Activated naive CD4-positive, alpha-beta T cell treated with Interleukin-2 at 50 U/mL for 16 hours (primary cell): ENCODE results near the gene CTSZ.
A peak's percentile ranks its signal among the peaks of the same experiment; 100 is the strongest.
"Not testable (repeated sequence)": the region's sequence is repeated elsewhere in the genome, so short reads cannot be mapped to it uniquely, and the experiment has no call there.

ENCODE experiments used
- DNase-seq: peaks from one replicate; pipeline ENCODE4 v3.0.0-alpha.2; 2020

CTSZ gene

GRCh38 chr20:59006864-59007664 lies at the start of gene CTSZ:
TSS of gene CTSZ (minus strand) at chr20:59007254. CDS start at chr20:59007128, 126 bp downstream.
- DNase-seq, result peak; percentile 55

GRCh38 chr20:59055302-59055701 lies 48.2 kb upstream of the CTSZ start:
- DNase-seq, result no peak

- DNase-seq, result no peak
These were observed 44.7 kb upstream of the CTSZ start for GRCh38 chr20:59051666-59052185.

GRCh38 chr20:59050437-59050836 lies 43.4 kb upstream of the CTSZ start:
- no peak for DNase-seq

GRCh38 chr20:59048681-59049030 lies 41.6 kb upstream of the CTSZ start:
- DNase-seq, result no peak

GRCh38 chr20:59047938-59048680 lies 41.1 kb upstream of the CTSZ start:
- DNase-seq, result peak; percentile 25

- DNase-seq, result no peak
These were observed 39.8 kb upstream of the CTSZ start for GRCh38 chr20:59046862-59047261.

GRCh38 chr20:59044796-59045195 lies 37.7 kb upstream of the CTSZ start:
- DNase-seq, result no peak

GRCh38 chr20:59044295-59044694 lies 37.2 kb upstream of the CTSZ start:
- no peak for DNase-seq

GRCh38 chr20:59043698-59044097 lies 36.6 kb upstream of the CTSZ start:
- no peak for DNase-seq

- DNase-seq, result peak; percentile 95
These were observed 36.0 kb upstream of the CTSZ start for GRCh38 chr20:59042796-59043631.

- no peak for DNase-seq
These were observed 35.2 kb upstream of the CTSZ start, which contains the start of gene PRELID3B for GRCh38 chr20:59042151-59042795. TSS of gene PRELID3B (minus strand) at chr20:59042786. CDS start at chr20:59042730, 56 bp downstream.

GRCh38 chr20:59041487-59041886 lies 34.4 kb upstream of the CTSZ start:
- DNase-seq, result not testable (repeated sequence)

GRCh38 chr20:59040667-59041066 lies 33.6 kb upstream of the CTSZ start:
- no peak for DNase-seq

GRCh38 chr20:59039233-59039632 lies 32.2 kb upstream of the CTSZ start:
- no peak for DNase-seq

- no peak for DNase-seq
These were observed 30.3 kb upstream of the CTSZ start for GRCh38 chr20:59037386-59037785.

- DNase-seq, result no peak
These were observed 28.3 kb upstream of the CTSZ start for GRCh38 chr20:59035381-59035780.

GRCh38 chr20:59033616-59034165 lies 26.6 kb upstream of the CTSZ start:
- DNase-seq, result no peak

- no peak for DNase-seq
These were observed 26.0 kb upstream of the CTSZ start for GRCh38 chr20:59033093-59033492.

- no peak for DNase-seq
These were observed 25.6 kb upstream of the CTSZ start for GRCh38 chr20:59032713-59033059.

- peak; percentile 96 for DNase-seq
These were observed 25.1 kb upstream of the CTSZ start, which contains the start of gene ATP5F1E for GRCh38 chr20:59032023-59032712. TSS of gene ATP5F1E (minus strand) at chr20:59032335. CDS start at chr20:59032251, 84 bp downstream.
